ENCODE measurements around the gene NT5C3B.

The NT5C3B gene

DNA sequence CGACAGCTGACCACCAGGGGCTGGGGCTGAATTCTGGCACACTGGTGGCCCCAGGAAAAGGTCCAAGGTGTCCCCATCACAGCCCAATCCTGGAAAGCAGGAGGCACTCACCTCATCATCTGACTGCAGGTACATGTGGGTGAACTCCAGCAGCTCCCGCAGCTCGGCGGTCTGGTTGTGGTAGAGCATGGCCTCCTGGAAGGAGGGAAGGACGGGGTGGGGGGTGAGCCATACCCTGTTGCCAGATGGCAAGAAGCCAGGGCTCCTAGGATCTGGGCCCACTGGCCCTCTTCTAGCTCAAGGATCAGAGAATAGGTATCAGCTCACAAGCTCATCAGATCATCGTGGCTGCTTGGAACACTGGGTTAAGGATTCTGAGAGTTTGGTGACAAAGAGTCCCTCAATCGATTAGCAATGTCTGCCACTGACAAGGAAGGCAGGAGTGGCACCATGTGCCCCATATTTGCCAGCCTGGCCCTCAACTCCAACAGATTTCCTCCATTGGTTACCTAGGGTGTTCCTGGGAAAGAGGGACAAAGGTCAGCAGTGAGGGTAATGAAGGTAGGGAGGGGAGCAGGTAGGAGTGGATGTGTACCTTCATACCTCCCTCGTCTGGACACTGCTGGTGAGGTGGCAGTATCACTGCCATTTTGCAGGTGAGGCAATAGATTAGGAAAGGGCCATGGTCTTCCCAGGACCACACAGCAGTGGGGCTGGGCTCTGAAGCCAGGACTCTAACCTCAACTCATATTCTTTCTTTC is 29.2 kb downstream of the NT5C3B start:
- no peak for DNase-seq

DNA sequence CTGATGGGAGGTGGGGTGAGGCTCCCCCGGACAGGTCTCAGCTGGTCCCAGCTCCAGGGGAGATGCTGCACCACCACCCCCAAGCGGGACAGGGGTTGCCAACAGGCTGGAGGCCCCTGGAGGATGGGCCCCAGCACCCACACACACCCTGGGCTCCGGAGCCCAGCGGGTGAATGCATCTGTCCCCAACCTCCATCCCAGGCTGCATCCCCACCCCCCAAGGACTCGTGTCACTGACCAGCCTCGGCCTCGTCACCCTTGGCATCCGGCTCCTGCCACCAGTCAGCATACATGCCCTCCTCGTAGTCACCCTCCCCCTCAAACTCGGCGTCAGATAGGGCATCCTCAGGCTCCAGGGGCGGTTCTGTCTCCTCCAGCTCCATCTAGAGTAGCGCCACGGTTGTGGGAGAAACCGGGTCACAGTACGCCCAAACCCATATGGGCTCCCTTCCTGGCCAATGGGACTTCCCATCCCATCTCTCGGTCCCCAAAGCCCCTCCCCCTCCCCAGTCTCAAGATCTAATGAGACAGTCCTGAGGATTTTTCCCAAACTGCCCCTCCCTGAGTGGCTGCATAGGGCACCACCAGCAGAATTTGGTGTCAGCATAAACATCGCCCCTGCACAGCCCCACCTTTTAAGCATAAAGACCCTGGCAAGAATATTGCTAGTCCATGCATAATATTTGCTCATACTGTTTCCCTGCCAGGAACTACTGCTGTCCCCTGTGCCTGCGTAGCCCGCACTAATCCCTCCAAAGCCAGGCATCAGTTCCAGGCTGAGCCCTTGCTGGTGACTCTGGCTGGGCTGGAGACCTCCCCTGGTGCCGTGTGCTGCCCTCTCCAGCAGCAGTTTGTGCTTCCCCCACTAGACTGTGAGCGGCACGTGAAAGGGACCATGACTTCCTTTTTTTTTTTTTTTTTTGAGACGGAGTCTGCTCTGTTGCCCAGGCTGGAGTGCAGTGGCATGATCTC is 32.7 kb downstream of the NT5C3B start:
- no peak for DNase-seq

DNA sequence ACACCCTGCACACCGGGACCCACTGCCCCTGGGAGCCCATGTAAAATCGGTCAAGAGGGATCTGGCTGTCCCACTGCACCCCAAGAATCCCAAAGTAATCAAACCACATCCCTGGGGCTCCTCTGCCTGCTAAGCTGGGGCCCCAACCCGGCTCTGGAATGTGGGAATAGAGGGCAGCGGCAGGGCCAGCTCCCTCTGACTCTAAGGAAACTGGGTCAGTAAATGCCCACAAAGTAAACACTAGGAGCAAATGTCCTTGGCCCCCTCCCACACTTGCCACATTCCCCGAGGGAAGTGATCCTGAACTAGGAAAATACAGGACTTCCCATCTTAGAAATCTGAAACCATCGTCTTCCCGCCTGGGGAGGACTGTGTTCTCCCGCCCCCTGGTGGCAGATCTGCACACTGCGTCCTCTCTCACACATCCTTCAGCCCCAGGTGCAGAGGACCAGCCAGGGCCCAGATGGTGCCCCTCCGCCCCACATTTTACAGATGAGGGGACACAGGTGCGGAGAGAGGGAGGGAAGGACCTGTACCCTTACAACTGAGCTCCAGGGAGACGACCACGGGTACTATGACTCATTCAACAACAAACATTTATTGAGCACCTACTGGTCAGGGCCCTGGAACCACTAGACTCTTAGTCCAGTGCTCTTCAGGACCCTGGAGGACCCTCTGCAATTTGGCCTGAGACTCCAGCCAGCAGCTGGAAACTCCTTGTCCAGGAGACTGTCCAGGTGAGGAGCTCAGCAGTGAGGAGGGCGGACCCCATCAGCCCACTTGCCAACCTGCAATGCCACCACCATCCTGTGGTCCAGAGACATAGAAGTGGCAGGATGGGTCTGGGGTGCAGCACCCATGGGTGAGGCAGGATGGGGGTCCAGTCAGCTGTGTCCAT is 34.4 kb downstream of the NT5C3B start:
- peak; percentile 18 to 58 for DNase-seq

DNA sequence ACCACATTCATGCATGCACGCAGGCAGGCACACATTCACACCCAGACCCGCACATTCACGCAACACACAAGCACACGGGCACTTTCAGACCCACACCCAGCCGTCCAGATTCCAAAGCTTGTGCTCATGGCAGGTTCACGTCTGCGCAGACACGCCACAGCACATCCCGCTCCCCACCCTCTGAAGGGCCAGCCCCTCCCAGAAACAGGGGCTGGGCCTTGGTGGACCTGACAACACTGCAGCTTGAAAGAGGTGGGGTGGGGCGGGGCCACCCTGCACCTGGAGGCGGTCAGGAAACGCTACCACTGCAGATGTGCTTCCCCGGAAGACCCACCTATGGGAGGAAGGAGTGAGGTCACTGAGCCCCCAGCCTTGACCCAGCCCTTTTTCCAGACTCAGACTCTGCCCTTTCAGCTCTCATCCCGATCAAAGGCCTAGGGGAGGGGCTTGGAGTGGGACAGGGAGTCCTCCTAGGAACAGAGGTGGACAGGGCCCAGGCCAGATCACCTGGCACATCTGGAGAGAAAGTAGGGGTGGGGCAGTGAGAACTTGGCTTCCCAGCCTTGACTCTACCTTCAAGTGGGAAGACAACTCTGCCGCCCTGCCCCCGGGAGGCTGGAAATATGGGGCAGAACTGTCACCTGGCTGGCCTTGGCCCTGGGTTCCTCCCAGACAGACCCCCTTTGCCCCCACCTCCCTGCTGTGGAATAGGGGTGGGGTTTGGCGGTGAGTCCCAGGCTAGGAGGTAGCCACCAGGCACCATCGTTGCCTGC is 35.2 kb downstream of the NT5C3B start:
- no peak for DNase-seq

DNA sequence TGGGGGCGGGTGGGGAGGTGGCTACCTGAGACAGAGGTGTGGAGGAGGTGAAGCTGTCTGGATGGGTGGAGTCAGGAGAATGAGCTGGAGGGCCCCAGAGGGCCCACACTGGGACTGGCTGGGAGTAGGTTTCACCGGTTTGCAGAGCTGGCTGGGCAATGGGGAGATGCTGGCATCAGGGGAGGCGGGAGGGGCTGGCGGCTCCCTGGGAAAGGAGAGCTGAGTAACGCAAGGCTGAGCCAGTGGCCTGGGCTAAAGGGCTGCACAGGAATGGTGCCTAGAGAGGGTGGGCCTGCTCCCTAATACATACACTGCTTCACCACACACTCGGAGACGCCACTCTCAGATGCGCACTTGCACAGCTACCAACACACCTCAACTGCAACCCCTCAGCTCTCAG is 36.7 kb downstream of the NT5C3B start:
- no peak for DNase-seq

DNA sequence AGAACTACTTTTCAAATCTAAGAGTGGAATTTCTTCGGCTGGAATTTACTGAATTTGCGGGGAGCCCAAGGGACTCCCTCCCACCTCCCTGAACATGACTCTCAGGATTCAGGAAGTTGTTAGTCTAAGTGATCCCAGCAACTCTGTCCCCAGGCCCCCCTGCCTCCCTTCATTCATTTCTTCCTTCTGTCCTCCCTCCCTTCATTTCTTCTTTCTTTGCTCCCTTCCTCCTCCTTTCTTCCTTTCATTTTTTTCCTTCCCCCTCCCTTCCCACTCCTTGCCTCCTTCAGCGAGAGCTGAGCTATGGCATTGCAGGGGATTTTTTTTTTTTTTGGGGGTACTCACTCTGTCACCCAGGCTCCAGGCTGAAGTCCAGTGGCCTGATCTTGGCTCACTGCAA is 38.7 kb downstream of the NT5C3B start:
- no peak for DNase-seq

- no peak for DNase-seq
Measured at GRCh38 chr17:41796121-41796895, 39.7 kb downstream of the NT5C3B start.

- no peak for DNase-seq
Measured at GRCh38 chr17:41794540-41794975, 41.5 kb downstream of the NT5C3B start.

DNA sequence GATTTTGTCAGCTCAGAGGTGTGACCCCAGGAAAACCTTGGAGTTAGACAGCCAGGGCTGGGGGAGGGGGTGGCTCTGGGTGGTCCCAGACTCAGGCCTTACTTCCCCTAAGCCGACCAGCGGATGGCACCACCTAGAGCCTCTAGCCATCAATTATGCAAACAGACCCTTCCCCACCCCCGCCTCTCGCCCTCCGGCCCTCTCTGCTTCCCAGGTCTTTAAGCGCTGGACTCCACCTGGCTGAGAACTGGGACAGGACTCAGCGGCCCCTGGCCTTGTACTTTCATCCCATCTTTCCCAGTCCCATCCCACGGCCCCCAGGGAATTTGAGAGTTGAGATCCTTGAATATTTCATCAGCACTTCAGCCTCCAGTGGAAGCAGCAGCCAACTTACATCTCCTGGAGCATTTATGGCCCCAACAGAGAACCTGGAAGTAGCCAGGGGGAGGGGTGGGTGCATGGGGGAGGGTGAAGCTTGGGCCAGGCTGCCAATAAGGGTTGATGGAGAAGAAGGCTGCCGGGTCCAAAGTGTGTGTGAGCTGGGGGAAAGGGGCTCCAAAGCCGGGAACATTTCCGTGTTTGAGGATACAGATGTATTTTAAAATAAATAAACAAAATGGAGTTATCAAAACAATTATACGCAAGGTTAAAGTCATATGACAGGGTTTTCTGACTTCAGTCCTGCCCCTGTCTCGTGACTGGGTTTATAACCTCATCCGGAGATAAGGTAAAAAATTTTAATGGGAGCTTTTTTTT is 42.1 kb downstream of the NT5C3B start:
- no peak for DNase-seq

DNA sequence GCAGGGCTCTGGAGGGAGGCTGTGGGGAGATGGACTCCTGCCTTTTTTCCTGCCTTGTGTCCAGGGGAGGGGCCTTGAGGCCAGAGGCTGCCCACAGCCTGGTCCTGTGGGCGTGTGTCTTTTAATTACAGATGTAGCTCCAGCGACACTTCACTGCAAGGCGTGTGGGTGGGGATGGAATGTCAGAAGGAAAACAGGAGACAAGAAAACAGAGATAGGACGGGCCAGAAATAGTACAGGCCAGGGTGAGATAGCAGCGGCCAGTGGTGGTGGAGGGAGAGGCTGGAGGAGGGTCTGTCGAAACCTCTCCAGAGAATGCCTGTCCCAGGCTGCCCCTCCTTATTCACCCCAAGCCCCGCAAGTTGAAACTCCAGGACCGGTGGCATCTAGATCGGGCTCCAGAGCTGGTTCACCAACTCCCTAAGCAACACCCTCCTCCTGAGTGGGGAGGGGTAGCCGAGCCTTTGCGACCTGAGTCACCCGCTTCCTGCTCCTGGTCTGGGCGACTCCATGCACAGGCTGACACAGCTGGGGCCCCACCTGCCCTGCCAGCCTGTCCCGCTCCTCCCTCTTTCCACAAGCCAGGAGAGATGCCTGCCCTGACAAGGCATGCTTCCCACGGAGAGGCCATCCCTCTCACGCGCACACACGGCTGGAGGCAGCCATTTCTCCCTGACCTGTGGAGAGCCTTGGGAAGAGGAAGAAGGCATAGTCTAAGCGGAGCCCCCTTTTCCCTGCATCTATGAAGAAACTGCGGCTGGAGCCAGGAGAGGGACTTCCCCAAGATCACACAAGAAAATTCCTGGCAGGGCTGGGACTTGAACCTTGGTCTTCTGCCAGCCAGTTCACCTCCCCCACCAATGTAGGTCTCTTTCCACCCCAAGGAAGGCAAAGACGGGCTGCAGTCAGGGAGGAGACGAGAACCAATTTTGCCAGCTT is 42.9 kb downstream of the NT5C3B start:
- no peak for DNase-seq

DNA sequence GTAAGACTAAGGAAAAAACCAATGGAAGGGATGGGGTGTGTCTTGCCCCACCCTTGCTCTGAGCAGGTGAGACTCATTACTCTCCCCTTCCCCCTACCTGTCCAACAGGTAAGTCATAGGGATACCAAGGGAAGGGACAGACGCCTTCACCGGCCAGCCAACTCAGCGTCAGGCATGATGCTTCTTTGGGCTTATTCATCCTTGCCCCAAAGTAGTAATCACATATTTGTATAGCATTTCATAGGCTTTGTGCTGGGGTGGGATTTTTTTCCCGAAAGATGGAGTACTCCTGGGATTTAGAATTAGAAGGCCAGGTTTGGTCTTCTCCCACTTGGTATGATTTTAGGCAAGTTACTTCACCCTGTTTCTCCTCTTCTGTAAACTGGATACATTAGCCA is 49.0 kb downstream of the NT5C3B start:
- DNase-seq: no peak

- DNase-seq: peak; percentile 96 to 98
Measured at GRCh38 chr17:41786227-41787020, 49.6 kb downstream of the NT5C3B start, which contains the start of gene JUP. Gene JUP (minus strand): TSS chr17:41786711. CDS start chr17:41771854, 14,857 bp downstream.

GRCh38 chr17:41785859-41786226 is 50.2 kb downstream of the NT5C3B start:
- no peak for DNase-seq

- no peak for DNase-seq
Measured at GRCh38 chr17:41785091-41785858, 50.8 kb downstream of the NT5C3B start.

- no peak for DNase-seq
Measured at GRCh38 chr17:41784207-41784744, 51.8 kb downstream of the NT5C3B start.

DNA sequence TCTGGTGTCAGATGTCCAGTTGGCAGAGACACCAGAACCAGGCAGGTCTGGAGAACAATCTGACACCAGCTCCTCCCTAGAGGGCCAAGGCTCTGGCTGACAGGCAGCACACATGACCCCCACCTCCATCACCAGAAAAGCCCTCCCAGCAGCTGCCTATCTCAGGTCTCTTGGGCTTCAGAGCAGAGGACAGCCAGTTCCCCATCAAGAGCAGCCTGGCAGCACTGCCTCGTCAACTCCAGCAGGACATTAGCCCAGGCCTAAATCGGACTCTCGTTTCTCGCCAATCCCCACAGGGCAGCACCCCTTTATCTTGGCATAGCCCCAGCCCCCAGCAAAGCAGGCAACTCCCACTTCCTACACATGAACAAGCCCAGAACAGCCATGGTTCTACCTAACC is 53.9 kb downstream of the NT5C3B start:
- no peak for DNase-seq

DNA sequence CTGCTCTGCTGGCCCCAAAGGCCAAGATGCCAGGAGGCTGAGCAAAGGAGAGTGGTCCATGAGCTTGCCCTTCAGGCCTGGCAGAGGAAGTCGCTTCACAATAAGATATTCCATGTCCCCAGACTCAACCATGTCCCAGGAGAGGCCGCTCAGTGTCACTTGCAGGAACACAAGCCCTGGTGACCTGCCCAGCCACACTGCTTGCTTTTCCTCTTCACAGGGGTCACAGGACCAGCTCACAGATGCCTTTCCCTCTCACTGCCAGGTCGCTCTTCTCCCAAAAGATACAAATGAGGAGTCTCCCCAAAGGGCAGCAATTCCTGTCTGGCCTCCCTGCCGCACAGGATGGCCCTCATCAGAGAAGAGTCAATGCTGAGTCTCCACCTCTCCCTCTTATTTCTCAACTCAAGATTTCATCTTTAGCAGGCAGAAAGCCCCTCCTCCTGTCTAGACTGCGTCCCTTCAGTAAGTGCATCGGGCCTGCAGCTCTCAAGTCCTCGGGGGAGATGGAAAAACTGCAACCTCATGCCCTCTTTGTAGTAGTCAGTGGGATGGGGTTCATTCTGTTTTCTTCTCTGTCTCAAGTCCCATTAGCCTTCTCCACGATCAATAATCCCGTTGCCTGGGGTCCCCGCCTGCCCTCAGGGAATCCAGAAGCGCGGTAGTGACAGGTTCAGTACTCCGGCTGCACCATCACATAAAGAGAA is 54.5 kb downstream of the NT5C3B start:
- DNase-seq: no peak
